HFF-Myc (cell line): ENCODE measurements around the gene AR.

ENCODE experiments used
- DNase-seq: peaks from one replicate; pipeline ENCODE4 v3.0.0-alpha.2; 2011; ENCODE audit warnings: low read depth; ENCODE audit errors: extremely low read depth
- H3K4me3 ChIP-seq: replicated peaks from 2 replicates; pipeline ENCODE4 v1.5.1; 2011; ENCODE audit warnings: low read depth, mild to moderate bottlenecking, control low read depth, low read length
- CTCF ChIP-seq: IDR thresholded peaks from 2 replicates; pipeline ENCODE4 v1.5.1; 2012; ENCODE audit warnings: mild to moderate bottlenecking, low read depth, low read length, control low read depth; ENCODE audit errors: missing control alignments

Gene AR

GRCh38 chrX:67779099-67779498 lies 235.3 kb downstream of the AR start:
- no peak overlapping the region for H3K4me3 ChIP-seq
- no peak for TF ChIP-seq CTCF

More at GRCh38 chrX:67779099-67779498, 235.3 kb downstream of the AR start:
- no peak for DNase-seq
